Lung microvascular endothelial cell (primary cell): ENCODE results near the gene NLRP11. TPM values are rescaled to one million over a fixed set of nuclear protein-coding genes. Genes with fewer than 3 reads are reported as not detected.

Experiments
- DNase-seq, 2 donors: peaks; one replicate each; pipeline versions ENCODE4 v3.0.0 to v3.0.0-alpha.2; 2010; ENCODE audit warnings: low read depth in 2 of 2
- total RNA-seq: library from RNA; depleted of rRNA; stranded (reverse); fragments of >200 nt; gene quantifications from 2 replicates; pipeline ENCODE4 v1.2.1, GENCODE V29; 2014

NLRP11 gene
- under 0.01 TPM in 2 replicates for total RNA-seq

GRCh38 chr19:55831846-55832245, at the start of gene NLRP11:
Gene NLRP11 (minus strand): TSS chr19:55831999. CDS start chr19:55818174, 13,825 bp downstream.
- no peak for DNase-seq

- DNase-seq = no peak
Observed at GRCh38 chr19:55877211-55877610, 45.4 kb upstream of the NLRP11 start.

- DNase-seq = no peak
Observed at GRCh38 chr19:55870736-55871135, 38.9 kb upstream of the NLRP11 start.

GRCh38 chr19:55867101-55867500, 35.3 kb upstream of the NLRP11 start:
- no peak for DNase-seq

GRCh38 chr19:55866521-55866920, 34.7 kb upstream of the NLRP11 start:
- no peak for DNase-seq

- no peak for DNase-seq
Observed at GRCh38 chr19:55858969-55859368, 27.2 kb upstream of the NLRP11 start.

- no peak for DNase-seq
Observed at GRCh38 chr19:55858401-55858800, 26.6 kb upstream of the NLRP11 start.

GRCh38 chr19:55857974-55858373, 26.2 kb upstream of the NLRP11 start:
- DNase-seq = no peak

GRCh38 chr19:55857149-55857548, 25.4 kb upstream of the NLRP11 start:
- DNase-seq = no peak

- no peak for DNase-seq
Observed at GRCh38 chr19:55855160-55855559, 23.4 kb upstream of the NLRP11 start.

GRCh38 chr19:55838906-55839305, 7.1 kb upstream of the NLRP11 start:
- DNase-seq = no peak

GRCh38 chr19:55838251-55838650, 6.5 kb upstream of the NLRP11 start:
- DNase-seq = no peak

GRCh38 chr19:55836340-55836739, 4.5 kb upstream of the NLRP11 start, which contains the start of gene NLRP4:
Gene NLRP4 (plus strand): TSS chr19:55836540. CDS start chr19:55852081, 15,541 bp downstream.
- no peak for DNase-seq

GRCh38 chr19:55832676-55833075, 877 bp upstream of the NLRP11 start:
- DNase-seq = no peak

- DNase-seq = no peak
Observed at GRCh38 chr19:55830656-55831055, 1.1 kb downstream of the NLRP11 start.

GRCh38 chr19:55820037-55820436, 11.8 kb downstream of the NLRP11 start:
- DNase-seq = no peak

GRCh38 chr19:55813906-55814305, 17.9 kb downstream of the NLRP11 start:
- no peak for DNase-seq

GRCh38 chr19:55812449-55812848, 19.4 kb downstream of the NLRP11 start:
- DNase-seq = no peak

- DNase-seq = no peak
Observed at GRCh38 chr19:55811340-55811739, 20.5 kb downstream of the NLRP11 start.

- peak; percentile 80 to 87 for DNase-seq
Observed at GRCh38 chr19:55809381-55810058, 22.3 kb downstream of the NLRP11 start.

- peak in 1 of 2 donors; percentile 2 for DNase-seq
Observed at GRCh38 chr19:55802281-55802680, 29.5 kb downstream of the NLRP11 start.

- DNase-seq = no peak
Observed at GRCh38 chr19:55801416-55801815, 30.4 kb downstream of the NLRP11 start.

GRCh38 chr19:55795021-55795420, 36.8 kb downstream of the NLRP11 start:
- DNase-seq = no peak

- no peak for DNase-seq
Observed at GRCh38 chr19:55781112-55781511, 50.7 kb downstream of the NLRP11 start.
